Activated naive CD4-positive, alpha-beta T cell treated with anti-CD3 and anti-CD28 coated beads for 36 hours (primary cell): ENCODE measurements around the gene IL4R. TPM values are rescaled to one million over a fixed set of nuclear protein-coding genes. Genes with fewer than 3 reads are reported as not detected.

Source experiments
- CTCF ChIA-PET: fragments of 350-600 bp; sonication (Branson Sonifier 250); formaldehyde crosslinking; loops from one replicate; lab custom pipeline; 2021; ENCODE audit warnings: antibody characterized with exemption; lab: Charles Lee
- DNase-seq: peaks from one replicate; pipeline ENCODE4 v3.0.0-alpha.2; 2020
- H3K27ac Mint-ChIP-seq: one replicate; pipeline ENCODE4 v1.8.0; 2021; ENCODE audit warnings: mild to moderate bottlenecking, mixed read lengths
- H3K27me3 Mint-ChIP-seq: one replicate; pipeline ENCODE4 v1.8.0; 2021; ENCODE audit warnings: low read depth, mixed read lengths
- H3K36me3 Mint-ChIP-seq: one replicate; pipeline ENCODE4 v1.8.0; 2021; ENCODE audit warnings: low read depth, mixed read lengths
- H3K4me1 Mint-ChIP-seq: one replicate; pipeline ENCODE4 v1.8.0; 2021; ENCODE audit warnings: low read depth, mixed read lengths
- H3K4me3 Mint-ChIP-seq: one replicate; pipeline ENCODE4 v1.8.0; 2021; ENCODE audit warnings: mild to moderate bottlenecking, moderate library complexity, mixed read lengths
- H3K9me3 Mint-ChIP-seq: one replicate; pipeline ENCODE4 v1.8.0; 2021; ENCODE audit warnings: mixed read lengths
- intact Hi-C: fragments of 100-400 bp; cut with micrococcal nuclease; formaldehyde crosslinking; loops from one replicate; pipeline ENCODE4 v1.15.1; 2023
- total RNA-seq, 2 experiments: library from RNA; stranded (reverse); gene quantifications; one replicate each; pipeline ENCODE4 v1.2.3, GENCODE V29; 2021

The IL4R gene
- total RNA-seq, 2 experiments from 2014 or later = 162 to 170 TPM

DNA sequence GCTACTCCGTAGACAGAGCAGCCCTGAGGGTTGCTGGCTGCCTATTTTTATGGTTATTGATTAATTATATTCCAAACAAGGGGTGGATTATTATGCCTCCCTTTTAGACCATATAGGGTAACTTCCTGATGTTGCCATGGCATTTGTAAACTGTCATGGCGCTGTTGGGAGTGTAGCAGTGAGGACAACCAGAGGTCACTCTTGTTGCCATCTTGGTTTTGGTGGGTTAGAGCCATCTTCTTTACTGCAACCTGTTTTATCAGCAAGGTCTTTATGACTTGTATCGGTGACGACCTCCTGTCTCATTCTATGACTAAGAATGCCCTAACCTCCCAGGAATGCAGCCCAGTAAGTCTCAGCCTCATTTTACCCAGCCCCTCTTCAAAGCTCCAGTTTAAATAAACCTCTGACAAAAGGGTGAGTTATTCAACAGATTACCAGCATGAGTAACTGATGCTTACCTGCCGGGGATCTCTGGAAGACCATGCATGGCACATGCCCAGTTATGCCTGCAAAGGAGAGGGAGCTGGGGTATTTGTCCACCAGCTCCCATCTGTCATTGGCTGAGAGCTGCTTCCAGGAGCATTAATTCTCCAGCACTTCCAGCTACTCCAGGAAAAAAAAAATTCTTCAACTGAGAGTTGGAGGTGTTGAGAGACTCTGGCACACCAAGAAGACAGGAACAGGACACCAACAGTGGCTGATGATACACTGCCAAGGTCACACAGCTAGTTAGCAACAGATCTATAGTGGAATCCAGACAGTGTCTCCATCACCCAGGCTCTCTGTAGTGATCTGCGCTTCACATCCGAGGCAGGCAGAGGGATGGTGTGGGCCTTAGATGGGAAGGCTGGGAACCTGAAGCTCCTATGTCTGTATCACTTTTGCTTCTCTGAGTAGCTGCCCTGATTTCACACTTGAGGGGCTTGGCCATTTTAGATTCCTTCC, 51.6 kb downstream of the IL4R start:
- peak; percentile 53 for DNase-seq
- intact Hi-C loops = loop anchor here (5.0 kb wide), 1 partner anchor 113 kb away; no protein-coding TSS in a partner anchor
- CTCF ChIA-PET = interaction anchor here (0.6 to 11.6 kb wide), 13 partner anchors 9 to 211 kb away, joined by 3 to 132 read pairs (median 6); no protein-coding TSS in a partner anchor

DNA sequence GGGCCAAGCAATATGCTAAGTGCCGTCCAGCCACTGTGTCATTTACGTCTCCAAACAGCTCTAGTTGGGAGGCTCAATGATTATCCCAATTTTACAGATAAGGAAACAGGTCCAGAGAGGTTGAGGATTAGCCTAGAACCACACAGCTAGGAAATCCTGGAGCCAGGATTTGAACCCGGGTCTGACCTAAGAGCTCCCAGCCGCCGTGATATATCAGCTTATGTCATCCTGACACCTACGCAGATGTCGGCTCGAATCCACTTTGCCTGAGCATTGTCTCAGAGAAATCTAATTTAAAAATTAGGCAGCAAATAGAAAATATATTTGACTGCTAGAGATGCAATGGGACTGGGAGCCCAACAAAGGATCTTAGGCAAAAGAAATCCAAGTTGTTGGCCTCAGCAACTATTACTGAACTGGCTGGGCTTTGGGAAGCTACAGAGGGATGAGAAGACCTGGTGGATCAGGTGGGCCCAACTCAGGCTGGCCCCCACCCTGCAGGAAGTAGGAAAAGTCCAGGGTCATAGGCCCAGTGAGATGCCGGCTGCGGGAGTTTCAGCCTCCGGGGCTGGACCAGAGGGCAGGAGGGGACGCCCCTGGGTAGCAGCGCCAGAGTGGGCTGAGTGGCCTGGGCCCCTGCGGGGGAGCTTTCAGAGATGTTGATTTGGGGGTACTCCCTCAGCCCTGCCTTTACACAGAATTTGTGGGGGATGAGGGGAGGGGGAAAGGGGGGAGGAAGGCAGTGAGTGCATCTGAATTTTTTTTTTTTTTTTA, 53.1 kb downstream of the IL4R start:
- Mint-ChIP-seq H3K27me3 (no peaks in the 10 kb centered on the region), H3K4me1 (peaks cover 81% of the 10 kb centered on the region), H3K9me3 (peaks cover 21% of the 10 kb centered on the region), H3K27ac (peak overlapping the region; percentile 99), H3K4me3 (peak overlapping the region; percentile 29), H3K36me3 (peaks cover 47% of the 10 kb centered on the region)
- peak; percentile 42 for DNase-seq
- CTCF ChIA-PET = interaction anchor here (0.6 to 11.6 kb wide), 34 partner anchors 8 to 219 kb away, joined by 3 to 132 read pairs (median 4); no protein-coding TSS in a partner anchor
- intact Hi-C loops = loop anchor here (1.0 to 5.0 kb wide), 9 partner anchors 10 to 769 kb away; partner anchors contain the start of gene KDM8

More for the DNA sequence above, 51.6 kb downstream of the IL4R start:
- no peaks in the 10 kb centered on the region for H3K27me3 Mint-ChIP-seq
- H3K9me3 Mint-ChIP-seq = peaks cover 12% of the 10 kb centered on the region
- H3K4me1 Mint-ChIP-seq = peaks cover 76% of the 10 kb centered on the region
- peak overlapping the region; percentile 99 for H3K27ac Mint-ChIP-seq
- H3K4me3 Mint-ChIP-seq = no peak overlapping the region
- peaks cover 55% of the 10 kb centered on the region for H3K36me3 Mint-ChIP-seq

GRCh38 chr16:27367461-27368357, 53.9 kb downstream of the IL4R start:
- peak overlapping the region; percentile 53 for H3K4me3 Mint-ChIP-seq
- H3K36me3 Mint-ChIP-seq = peaks cover 39% of the 10 kb centered on the region
- CTCF ChIA-PET = interaction anchor here (0.6 to 11.6 kb wide), 42 partner anchors 8 to 222 kb away, joined by 3 to 132 read pairs (median 4); no protein-coding TSS in a partner anchor
- peak; percentile 97 for DNase-seq
- peaks cover 76% of the 10 kb centered on the region for H3K4me1 Mint-ChIP-seq
- H3K27me3 Mint-ChIP-seq = no peaks in the 10 kb centered on the region
- intact Hi-C loops = loop anchor here (1.0 to 5.0 kb wide), 12 partner anchors 10 to 769 kb away; partner anchors contain the start of gene KDM8
- H3K27ac Mint-ChIP-seq = peak overlapping the region; percentile 99
- peaks cover 21% of the 10 kb centered on the region for H3K9me3 Mint-ChIP-seq

DNA sequence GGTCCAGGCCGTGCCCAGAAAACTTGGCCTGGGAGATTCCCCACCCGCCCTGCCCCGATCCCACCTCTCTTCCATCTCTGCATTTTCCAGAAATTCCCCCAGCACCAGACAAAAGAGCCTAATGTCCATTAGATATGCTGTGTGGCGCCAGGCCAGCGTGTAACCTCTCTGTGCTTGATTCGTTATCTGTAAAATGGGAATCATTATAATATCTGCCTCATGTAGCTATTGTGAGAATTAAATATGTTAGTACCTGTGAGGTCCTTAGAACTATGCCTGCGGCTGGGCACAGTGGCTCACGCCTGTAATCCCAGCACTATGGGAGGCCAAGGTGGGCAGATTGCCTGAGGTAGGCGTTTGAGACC, 54.6 kb downstream of the IL4R start:
- DNase-seq = no peak
- peaks cover 38% of the 10 kb centered on the region for H3K36me3 Mint-ChIP-seq
- CTCF ChIA-PET = interaction anchor here (0.7 to 11.6 kb wide), 35 partner anchors 9 to 223 kb away, joined by 3 to 132 read pairs (median 6); no protein-coding TSS in a partner anchor

GRCh38 chr16:27369806-27370205, 56.0 kb downstream of the IL4R start:
- no peaks in the 10 kb centered on the region for H3K27me3 Mint-ChIP-seq
- H3K4me1 Mint-ChIP-seq = peaks cover 61% of the 10 kb centered on the region
- intact Hi-C loops = loop anchor here (5.0 kb wide), 1 partner anchor 118 kb away; no protein-coding TSS in a partner anchor
- peaks cover 25% of the 10 kb centered on the region for H3K36me3 Mint-ChIP-seq
- H3K4me3 Mint-ChIP-seq = no peak overlapping the region
- CTCF ChIA-PET = interaction anchor here (1.3 to 11.6 kb wide), 7 partner anchors 30 to 216 kb away, joined by 3 to 132 read pairs (median 26); no protein-coding TSS in a partner anchor
- DNase-seq = no peak
- peak overlapping the region; percentile 99 for H3K27ac Mint-ChIP-seq
- H3K9me3 Mint-ChIP-seq = peaks cover 21% of the 10 kb centered on the region

More for the DNA sequence above, 54.6 kb downstream of the IL4R start:
- Mint-ChIP-seq H3K9me3 (peaks cover 21% of the 10 kb centered on the region), H3K4me3 (peak overlapping the region; percentile 53), H3K4me1 (peaks cover 75% of the 10 kb centered on the region), H3K27ac (peak overlapping the region; percentile 99), H3K27me3 (no peaks in the 10 kb centered on the region)
- intact Hi-C loops = loop anchor here (1.0 to 5.0 kb wide), 4 partner anchors 116 to 213 kb away; no protein-coding TSS in a partner anchor

- Mint-ChIP-seq H3K4me3 (no peak overlapping the region), H3K9me3 (peaks cover 18% of the 10 kb centered on the region), H3K36me3 (peaks cover 20% of the 10 kb centered on the region), H3K4me1 (peaks cover 56% of the 10 kb centered on the region), H3K27me3 (no peaks in the 10 kb centered on the region), H3K27ac (peak overlapping the region; percentile 99)
- CTCF ChIA-PET = interaction anchor here (1.4 to 11.6 kb wide), 6 partner anchors 37 to 216 kb away, joined by 3 to 132 read pairs (median 40); no protein-coding TSS in a partner anchor
- DNase-seq = no peak
- intact Hi-C loops = no loop called here
Observed at GRCh38 chr16:27370318-27370717, 56.5 kb downstream of the IL4R start.

GRCh38 chr16:27373312-27373711, 59.5 kb downstream of the IL4R start:
- intact Hi-C loops = no loop called here

GRCh38 chr16:27374221-27374803, 60.5 kb downstream of the IL4R start:
- CTCF ChIA-PET = interaction anchor here (0.7 to 11.6 kb wide), 14 partner anchors 9 to 223 kb away, joined by 3 to 132 read pairs (median 6); partner anchors contain the start of gene IL21R
- H3K9me3 Mint-ChIP-seq = peaks cover 18% of the 10 kb centered on the region
- intact Hi-C loops = loop anchor here (1.0 kb wide), 1 partner anchor 28 kb away; the partner anchor contains the start of gene IL21R
- peaks cover 49% of the 10 kb centered on the region for H3K4me1 Mint-ChIP-seq
- no peaks in the 10 kb centered on the region for H3K27me3 Mint-ChIP-seq
- no peak overlapping the region for H3K4me3 Mint-ChIP-seq
- peaks cover 9% of the 10 kb centered on the region for H3K36me3 Mint-ChIP-seq
- no peak overlapping the region for H3K27ac Mint-ChIP-seq
- peak; percentile 58 for DNase-seq

More at GRCh38 chr16:27373312-27373711, 59.5 kb downstream of the IL4R start:
- Mint-ChIP-seq H3K9me3 (peaks cover 18% of the 10 kb centered on the region), H3K36me3 (peaks cover 9% of the 10 kb centered on the region), H3K27me3 (no peaks in the 10 kb centered on the region), H3K27ac (no peak overlapping the region), H3K4me3 (no peak overlapping the region), H3K4me1 (peaks cover 49% of the 10 kb centered on the region)
- CTCF ChIA-PET = interaction anchor here (0.7 to 11.6 kb wide), 13 partner anchors 17 to 222 kb away, joined by 3 to 132 read pairs (median 6); no protein-coding TSS in a partner anchor
- DNase-seq = no peak

GRCh38 chr16:27374804-27375425, 61.1 kb downstream of the IL4R start:
- CTCF ChIA-PET = interaction anchor here (0.7 to 11.6 kb wide), 15 partner anchors 8 to 219 kb away, joined by 3 to 132 read pairs (median 6); partner anchors contain the start of gene IL21R
- Mint-ChIP-seq H3K9me3 (peaks cover 13% of the 10 kb centered on the region), H3K27me3 (no peaks in the 10 kb centered on the region), H3K27ac (no peak overlapping the region), H3K36me3 (peaks cover 7% of the 10 kb centered on the region), H3K4me1 (peaks cover 47% of the 10 kb centered on the region), H3K4me3 (no peak overlapping the region)
- intact Hi-C loops = loop anchor here (1.0 kb wide), 1 partner anchor 27 kb away; the partner anchor contains the start of gene IL21R
- DNase-seq = peak; percentile 81
